Measurements from ENCODE around the gene ITGA1.

The ITGA1 gene

DNA sequence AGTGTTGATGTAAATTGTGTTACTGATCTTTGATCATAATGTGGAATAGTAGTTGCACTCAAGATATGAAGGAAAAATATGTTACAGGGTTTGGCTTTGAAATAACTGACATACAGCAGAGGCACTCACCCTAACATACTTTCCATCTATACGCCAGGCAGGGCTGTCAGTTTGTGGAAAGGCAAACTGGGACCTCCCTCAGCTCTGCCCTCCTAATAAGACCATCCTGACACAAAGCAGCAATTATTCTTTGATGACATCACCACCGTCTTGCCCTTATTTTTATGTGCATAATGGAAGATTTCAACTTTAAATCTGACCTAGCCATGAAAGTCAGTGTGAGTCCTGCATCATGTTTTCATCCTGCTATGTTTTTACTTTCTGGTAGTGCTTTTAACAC lies 42.9 kb downstream of the ITGA1 start:
- peaks cover 3% of the 10 kb centered on the region for H3K27me3 Mint-ChIP-seq (ENCODE audit: low read depth, poor library complexity)
- no peak overlapping the region for H3K27ac Mint-ChIP-seq
- no peaks in the 10 kb centered on the region for H3K4me1 Mint-ChIP-seq
- TF ChIP-seq, protein P1, sequence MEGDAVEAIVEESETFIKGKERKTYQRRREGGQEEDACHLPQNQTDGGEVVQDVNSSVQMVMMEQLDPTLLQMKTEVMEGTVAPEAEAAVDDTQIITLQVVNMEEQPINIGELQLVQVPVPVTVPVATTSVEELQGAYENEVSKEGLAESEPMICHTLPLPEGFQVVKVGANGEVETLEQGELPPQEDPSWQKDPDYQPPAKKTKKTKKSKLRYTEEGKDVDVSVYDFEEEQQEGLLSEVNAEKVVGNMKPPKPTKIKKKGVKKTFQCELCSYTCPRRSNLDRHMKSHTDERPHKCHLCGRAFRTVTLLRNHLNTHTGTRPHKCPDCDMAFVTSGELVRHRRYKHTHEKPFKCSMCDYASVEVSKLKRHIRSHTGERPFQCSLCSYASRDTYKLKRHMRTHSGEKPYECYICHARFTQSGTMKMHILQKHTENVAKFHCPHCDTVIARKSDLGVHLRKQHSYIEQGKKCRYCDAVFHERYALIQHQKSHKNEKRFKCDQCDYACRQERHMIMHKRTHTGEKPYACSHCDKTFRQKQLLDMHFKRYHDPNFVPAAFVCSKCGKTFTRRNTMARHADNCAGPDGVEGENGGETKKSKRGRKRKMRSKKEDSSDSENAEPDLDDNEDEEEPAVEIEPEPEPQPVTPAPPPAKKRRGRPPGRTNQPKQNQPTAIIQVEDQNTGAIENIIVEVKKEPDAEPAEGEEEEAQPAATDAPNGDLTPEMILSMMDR (IDR thresholded peaks at IDR 0.05), result no peak
- DNase-seq, result no peak
- H3K9me3 Mint-ChIP-seq, result peaks cover 16% of the 10 kb centered on the region
- H3K36me3 Mint-ChIP-seq (ENCODE audit: low read depth), result no peaks in the 10 kb centered on the region
- no peak overlapping the region for H3K4me3 Mint-ChIP-seq

DNA sequence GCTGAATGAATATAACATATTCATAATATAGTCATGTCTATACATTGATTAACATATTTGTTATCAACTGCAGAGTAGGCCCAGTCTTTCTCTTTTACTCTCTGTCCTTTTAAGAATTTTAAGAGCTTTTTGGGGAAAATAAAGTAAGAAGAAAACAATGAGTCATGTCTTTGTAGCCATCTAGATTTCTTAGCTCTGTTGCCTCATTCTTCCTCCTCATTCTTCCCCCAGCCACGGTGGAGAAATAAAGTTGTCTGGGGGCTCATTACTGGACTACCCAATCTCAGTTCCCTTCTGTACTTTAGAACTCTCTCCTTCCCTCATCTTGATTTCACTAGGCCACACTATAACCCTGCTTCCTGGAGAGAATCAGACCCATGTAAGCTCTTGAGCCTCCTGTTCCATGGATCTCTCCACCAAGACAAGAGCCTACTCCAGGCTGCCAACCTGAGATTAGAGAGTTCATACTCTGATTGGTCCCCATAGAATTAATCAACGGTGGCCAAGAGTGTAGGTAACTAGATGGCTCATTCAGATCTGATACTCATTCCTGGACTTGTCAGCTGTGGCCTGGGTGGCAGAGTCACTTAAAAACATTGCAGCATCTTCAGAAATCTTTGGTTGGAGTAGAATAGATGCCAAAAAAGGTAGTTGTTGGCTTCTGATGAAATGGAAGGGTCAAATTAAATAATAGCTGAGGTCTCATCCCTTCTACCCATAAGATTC lies 44.2 kb downstream of the ITGA1 start:
- H3K36me3 Mint-ChIP-seq (ENCODE audit: low read depth), result no peaks in the 10 kb centered on the region
- H3K4me3 Mint-ChIP-seq, result no peak overlapping the region
- DNase-seq, result no peak
- H3K27me3 Mint-ChIP-seq (ENCODE audit: low read depth, poor library complexity), result peaks cover 3% of the 10 kb centered on the region
- H3K27ac Mint-ChIP-seq, result no peak overlapping the region
- no peaks in the 10 kb centered on the region for H3K4me1 Mint-ChIP-seq
- TF ChIP-seq, protein P1 (IDR thresholded peaks at IDR 0.05), result no peak
- H3K9me3 Mint-ChIP-seq, result peaks cover 15% of the 10 kb centered on the region

DNA sequence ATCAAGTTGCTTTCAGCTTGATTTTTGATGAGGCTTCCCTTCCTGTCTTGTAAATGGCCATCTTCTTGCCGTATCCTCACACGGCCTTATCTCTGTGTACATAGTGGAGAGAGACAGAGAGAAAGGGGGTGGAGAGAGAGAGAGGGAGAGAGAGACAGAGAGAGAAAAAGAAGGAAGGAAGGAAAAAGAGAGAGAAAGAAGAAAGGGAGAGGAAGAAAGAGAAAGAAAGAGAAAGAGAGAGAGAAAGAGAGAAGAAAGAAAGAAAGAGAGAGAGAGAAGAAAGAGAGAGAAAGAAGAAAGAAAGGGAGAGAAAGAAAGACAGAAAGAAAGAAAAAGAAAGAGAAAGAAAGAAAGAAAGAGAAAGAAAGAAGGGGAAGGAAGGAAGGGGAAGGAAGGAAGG lies 46.6 kb downstream of the ITGA1 start:
- Mint-ChIP-seq H3K27ac (no peak overlapping the region), H3K27me3 (ENCODE audit: low read depth, poor library complexity) (no peaks in the 10 kb centered on the region), H3K36me3 (ENCODE audit: low read depth) (no peaks in the 10 kb centered on the region)

DNA sequence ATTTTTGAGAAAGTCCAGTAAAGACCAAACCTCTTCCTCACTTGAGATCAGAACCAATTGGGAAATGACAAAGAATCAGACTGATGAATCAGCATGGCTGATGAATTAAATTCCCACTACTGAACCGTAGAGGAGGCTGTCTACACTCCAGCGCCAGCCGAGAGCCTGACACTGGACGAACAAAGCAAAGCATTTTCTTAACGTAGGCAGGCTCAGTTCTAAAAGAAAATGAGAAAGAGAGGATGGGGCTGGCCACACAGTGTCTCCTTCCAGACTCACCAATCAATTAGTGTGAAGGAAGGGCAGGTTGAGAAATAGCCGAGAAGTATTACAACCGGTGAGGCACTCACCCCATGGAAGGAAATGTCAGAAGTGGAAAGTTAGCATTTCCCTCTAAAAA lies 49.4 kb downstream of the ITGA1 start:
- Mint-ChIP-seq H3K27me3 (ENCODE audit: low read depth, poor library complexity) (no peaks in the 10 kb centered on the region), H3K27ac (no peak overlapping the region), H3K9me3 (no peaks in the 10 kb centered on the region), H3K36me3 (ENCODE audit: low read depth) (no peaks in the 10 kb centered on the region), H3K4me3 (no peak overlapping the region), H3K4me1 (peaks cover 10% of the 10 kb centered on the region)
- no peak for DNase-seq
- TF ChIP-seq, protein P1 (IDR thresholded peaks at IDR 0.05), result no peak

More for the DNA sequence above, 46.6 kb downstream of the ITGA1 start:
- Mint-ChIP-seq H3K4me3 (no peak overlapping the region), H3K4me1 (no peaks in the 10 kb centered on the region), H3K9me3 (no peaks in the 10 kb centered on the region)
- DNase-seq, result no peak
- TF ChIP-seq, protein P1 (IDR thresholded peaks at IDR 0.05), result no peak

DNA sequence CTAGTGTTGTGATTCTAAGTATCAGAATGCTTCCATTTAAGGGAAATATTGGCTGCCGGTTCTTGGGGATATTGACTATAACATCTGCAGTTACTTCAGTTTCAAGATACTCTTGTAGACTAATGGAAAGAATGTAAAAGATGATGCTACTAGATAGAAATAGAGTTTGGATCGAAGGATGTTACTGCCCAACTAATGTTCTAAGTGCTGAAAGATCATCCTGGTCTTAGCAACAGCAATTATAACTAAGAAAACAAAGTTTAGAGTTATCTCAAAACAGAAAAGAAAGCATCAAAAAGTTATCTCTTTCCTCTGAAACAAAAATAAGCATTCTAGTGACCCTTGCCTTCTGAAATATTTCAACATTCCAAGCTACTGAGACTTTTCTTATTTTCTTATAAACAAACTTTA lies 49.9 kb downstream of the ITGA1 start:
- Mint-ChIP-seq H3K4me1 (peaks cover 10% of the 10 kb centered on the region), H3K36me3 (ENCODE audit: low read depth) (no peaks in the 10 kb centered on the region), H3K9me3 (no peaks in the 10 kb centered on the region), H3K4me3 (no peak overlapping the region), H3K27ac (no peak overlapping the region), H3K27me3 (ENCODE audit: low read depth, poor library complexity) (no peaks in the 10 kb centered on the region)
- no peak for DNase-seq
- TF ChIP-seq, protein P1 (IDR thresholded peaks at IDR 0.05), result no peak

All from nephron progenitor cell (in vitro differentiated cells).